Gastroesophageal sphincter (tissue), 3 donors: ENCODE results near the gene PGLYRP4.

ENCODE experiments used
- EP300 ChIP-seq: sonication (generic); formaldehyde crosslinking; IDR thresholded peaks from one replicate; pipeline ENCODE4 v1.6.1; 2017; ENCODE audit warnings: antibody characterized with exemption, mild to moderate bottlenecking
- POLR2AphosphoS5 ChIP-seq: sonication (generic); formaldehyde crosslinking; IDR thresholded peaks from one replicate; pipeline ENCODE4 v1.6.1; 2017; ENCODE audit warnings: antibody characterized with exemption
- TF ChIP-seq, protein P1 (sequence below), 4 experiments: fragments of 200-600 bp in 2 of 4; fragments of 450-650 bp in 2 of 4; sonication (generic) in 1 of 4; IDR thresholded peaks; one replicate each; pipeline ENCODE4 v1.5.1; 2017 to 2019; ENCODE audit warnings: antibody characterized with exemption in 4 of 4, mild to moderate bottlenecking in 2 of 4, moderate library complexity in 2 of 4

DNA sequence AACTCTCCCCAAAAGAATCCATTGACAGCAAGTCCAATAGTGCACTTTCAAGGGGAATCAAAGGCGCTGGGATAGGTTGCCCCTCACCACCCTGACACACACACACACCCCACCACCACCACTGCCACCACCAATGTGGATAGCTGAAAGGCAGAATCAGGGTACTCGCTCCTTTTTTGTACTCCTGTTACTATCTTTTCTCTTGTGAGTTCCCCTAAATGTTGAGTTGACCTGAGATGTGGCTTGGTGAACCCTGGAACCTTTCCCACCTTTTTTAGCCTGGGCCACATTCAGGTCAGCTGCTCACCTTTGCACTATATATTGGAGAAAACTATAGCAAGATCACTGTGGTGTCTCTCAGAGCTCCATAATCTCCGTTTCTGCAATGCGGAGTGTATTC, 38.4 kb upstream of the PGLYRP4 start:
- TF ChIP-seq, protein P1, sequence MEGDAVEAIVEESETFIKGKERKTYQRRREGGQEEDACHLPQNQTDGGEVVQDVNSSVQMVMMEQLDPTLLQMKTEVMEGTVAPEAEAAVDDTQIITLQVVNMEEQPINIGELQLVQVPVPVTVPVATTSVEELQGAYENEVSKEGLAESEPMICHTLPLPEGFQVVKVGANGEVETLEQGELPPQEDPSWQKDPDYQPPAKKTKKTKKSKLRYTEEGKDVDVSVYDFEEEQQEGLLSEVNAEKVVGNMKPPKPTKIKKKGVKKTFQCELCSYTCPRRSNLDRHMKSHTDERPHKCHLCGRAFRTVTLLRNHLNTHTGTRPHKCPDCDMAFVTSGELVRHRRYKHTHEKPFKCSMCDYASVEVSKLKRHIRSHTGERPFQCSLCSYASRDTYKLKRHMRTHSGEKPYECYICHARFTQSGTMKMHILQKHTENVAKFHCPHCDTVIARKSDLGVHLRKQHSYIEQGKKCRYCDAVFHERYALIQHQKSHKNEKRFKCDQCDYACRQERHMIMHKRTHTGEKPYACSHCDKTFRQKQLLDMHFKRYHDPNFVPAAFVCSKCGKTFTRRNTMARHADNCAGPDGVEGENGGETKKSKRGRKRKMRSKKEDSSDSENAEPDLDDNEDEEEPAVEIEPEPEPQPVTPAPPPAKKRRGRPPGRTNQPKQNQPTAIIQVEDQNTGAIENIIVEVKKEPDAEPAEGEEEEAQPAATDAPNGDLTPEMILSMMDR (IDR thresholded peaks at IDR 0.05) = no peak
- TF ChIP-seq POLR2AphosphoS5 = no peak
- no peak for TF ChIP-seq EP300
